ENCODE results near the gene TGM1. TPM values are rescaled to one million over a fixed set of nuclear protein-coding genes. Genes with fewer than 3 reads are reported as not detected.
A peak's percentile ranks its signal among the peaks of the same experiment; 100 is the strongest.

TGM1 gene
- total RNA-seq, 4 donors from 2014 or later: 1.2 to 11.3 (median 5.9) TPM

DNA sequence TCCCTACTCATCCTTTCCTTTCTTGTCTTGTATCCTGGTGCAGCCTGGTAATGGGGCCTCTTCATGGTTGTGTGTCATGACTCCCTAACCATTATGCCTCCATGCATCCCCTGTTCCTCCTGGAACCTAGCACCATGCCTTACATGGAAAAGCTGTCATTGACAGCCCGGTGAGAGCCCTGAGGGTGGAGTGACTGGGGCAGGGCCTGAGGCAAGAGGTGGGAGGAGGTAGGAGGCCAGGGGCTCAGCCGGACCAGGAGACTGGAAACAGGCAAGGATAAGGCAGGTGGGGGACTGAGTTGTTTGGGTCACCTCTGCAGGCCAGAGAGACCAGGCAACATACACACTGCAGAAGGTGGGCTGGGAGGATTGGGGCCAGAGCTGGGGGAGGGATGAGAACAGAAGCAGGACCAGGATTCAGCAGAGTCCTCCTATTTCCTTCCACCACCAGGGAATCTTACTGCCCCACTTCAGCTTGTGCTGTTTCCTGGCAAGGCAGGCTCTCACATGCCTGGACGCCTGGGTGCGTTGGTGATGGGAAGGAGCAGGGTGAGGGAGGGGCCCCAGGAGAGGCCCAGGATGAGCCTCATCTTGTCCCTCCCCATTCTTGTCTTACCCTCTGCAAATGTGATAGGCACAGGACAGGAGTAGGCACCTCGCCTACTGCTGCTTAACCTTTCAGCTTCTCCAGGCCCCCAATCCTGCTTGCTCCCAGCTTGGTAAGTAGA is 46.7 kb upstream of the TGM1 start, which contains the start of gene LTB4R2:
Gene LTB4R2, plus strand, starts transcription at position 603 of the 727 bp plus-strand sequence. CDS start 525 bp downstream, outside the sequence.
- DNase-seq: no peak
- Histone ChIP-seq H3K4me3 (peak within 1 kb of the TSS; percentile 44 to 64 (median 58)), H3K36me3 (peaks cover 0 to 27% (median 0%) of the 10 kb centered on the region in 3 donors), H3K27ac (peak within 1 kb of the TSS; percentile 62 to 96 (median 85)), H3K9me3 (no peaks in the 10 kb centered on the region), H3K4me1 (peaks cover 8 to 57% (median 27%) of the 10 kb centered on the region in 4 donors), H3K27me3 (no peaks in the 10 kb centered on the region)
- TF ChIP-seq POLR2A (IDR thresholded peaks at IDR 0.05): no peak
- TF ChIP-seq, protein P1, sequence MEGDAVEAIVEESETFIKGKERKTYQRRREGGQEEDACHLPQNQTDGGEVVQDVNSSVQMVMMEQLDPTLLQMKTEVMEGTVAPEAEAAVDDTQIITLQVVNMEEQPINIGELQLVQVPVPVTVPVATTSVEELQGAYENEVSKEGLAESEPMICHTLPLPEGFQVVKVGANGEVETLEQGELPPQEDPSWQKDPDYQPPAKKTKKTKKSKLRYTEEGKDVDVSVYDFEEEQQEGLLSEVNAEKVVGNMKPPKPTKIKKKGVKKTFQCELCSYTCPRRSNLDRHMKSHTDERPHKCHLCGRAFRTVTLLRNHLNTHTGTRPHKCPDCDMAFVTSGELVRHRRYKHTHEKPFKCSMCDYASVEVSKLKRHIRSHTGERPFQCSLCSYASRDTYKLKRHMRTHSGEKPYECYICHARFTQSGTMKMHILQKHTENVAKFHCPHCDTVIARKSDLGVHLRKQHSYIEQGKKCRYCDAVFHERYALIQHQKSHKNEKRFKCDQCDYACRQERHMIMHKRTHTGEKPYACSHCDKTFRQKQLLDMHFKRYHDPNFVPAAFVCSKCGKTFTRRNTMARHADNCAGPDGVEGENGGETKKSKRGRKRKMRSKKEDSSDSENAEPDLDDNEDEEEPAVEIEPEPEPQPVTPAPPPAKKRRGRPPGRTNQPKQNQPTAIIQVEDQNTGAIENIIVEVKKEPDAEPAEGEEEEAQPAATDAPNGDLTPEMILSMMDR (IDR thresholded peaks at IDR 0.05): no peak

DNA sequence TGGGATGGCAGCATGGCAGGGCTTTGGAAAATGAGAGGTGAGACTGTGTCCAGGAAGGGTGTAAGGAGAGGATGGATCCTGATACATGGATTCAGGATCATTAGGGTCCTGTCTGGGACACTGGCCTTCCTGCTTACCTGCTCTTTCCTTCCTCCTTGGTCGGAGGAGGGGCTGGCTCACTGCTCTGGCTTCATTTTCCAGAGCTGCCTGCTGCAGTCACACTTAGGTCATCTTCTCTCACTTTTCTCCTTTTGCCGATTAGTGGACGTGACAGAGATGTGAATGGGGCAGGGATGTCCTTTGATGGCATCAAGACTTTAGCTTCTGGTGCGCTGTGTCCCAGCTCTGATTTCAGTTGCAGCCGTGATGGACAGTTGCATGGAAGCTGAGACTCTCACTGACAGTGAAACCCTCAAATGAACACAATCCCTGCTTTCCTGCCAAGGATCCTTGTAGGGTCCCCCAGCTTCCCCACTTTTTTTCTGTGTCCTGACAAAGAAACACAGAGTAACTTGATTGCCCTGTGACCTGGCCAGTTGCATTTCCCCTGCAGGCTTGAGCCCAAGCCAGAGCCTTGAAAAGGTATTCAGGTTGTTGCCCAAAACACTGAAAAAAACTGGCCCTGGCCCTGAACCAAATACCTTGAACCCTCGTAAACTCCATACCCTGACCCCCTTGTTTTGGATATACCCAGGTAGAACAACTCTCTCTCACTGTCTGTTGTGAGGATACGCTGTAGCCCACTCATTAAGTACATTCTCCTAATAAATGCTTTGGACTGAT is 45.6 kb upstream of the TGM1 start:
- no peak for TF ChIP-seq POLR2A (IDR thresholded peaks at IDR 0.05)
- TF ChIP-seq, protein P1 (IDR thresholded peaks at IDR 0.05): no peak
- DNase-seq: no peak
- H3K27ac ChIP-seq: peak overlapping the region in 3 of 4 donors; percentile 2 to 94 (median 82)
- peak overlapping the region in 1 of 4 donors; percentile 14 for H3K4me3 ChIP-seq
- peaks cover 0 to 39% (median 0%) of the 10 kb centered on the region in 3 donors for H3K36me3 ChIP-seq
- H3K4me1 ChIP-seq: peaks cover 8 to 49% (median 22%) of the 10 kb centered on the region in 4 donors
- no peaks in the 10 kb centered on the region for H3K9me3 ChIP-seq
- H3K27me3 ChIP-seq: no peaks in the 10 kb centered on the region

DNA sequence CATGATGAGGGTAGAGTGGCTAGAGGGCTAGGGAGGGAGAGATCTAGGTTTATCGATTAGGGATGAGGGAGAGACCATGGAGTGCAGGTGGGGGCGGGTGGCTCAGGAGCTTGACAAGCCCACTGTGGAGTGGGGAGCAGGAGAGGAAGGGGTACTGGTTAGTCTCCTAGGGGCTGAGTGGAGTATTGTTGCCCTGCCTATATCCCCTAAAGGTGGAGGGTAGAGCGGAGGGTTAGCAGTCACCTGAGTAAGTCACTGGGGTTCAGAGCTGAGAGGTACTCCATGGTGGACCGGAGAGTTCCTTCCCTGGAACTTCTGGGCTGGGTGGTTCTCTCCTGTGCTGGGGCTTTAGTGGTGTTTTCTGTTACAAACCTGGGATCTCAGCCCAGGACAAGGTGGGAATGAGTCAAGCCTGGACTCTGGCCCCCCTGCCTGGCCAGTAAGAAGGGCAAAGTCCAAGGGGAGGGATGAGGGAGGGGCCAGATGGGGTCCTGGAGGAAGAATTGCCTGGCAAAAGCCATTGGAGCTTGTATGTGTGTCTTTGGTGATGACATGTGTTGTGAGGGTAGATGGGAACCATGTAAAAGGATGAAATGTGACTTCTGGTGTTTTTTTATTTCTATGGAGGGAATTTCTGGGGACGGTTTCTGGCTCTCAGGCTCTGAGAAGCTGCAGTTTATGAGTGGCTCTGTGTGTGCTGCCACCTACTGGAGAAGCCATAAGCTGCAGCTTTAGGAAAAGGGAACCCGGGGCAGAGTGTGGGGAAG is 44.8 kb upstream of the TGM1 start, which contains the start of gene CIDEB:
Gene CIDEB, minus strand, starts transcription at position 403 of the 767 bp plus-strand sequence. Its CDS starts 119 bp downstream, at position 284.
- Histone ChIP-seq H3K27ac (peak within 1 kb of the TSS in 3 of 4 donors; percentile 68 to 94 (median 82)), H3K4me1 (peaks cover 8 to 46% (median 18%) of the 10 kb centered on the region in 4 donors), H3K9me3 (no peaks in the 10 kb centered on the region), H3K36me3 (peaks cover 0 to 46% (median 0%) of the 10 kb centered on the region in 3 donors), H3K27me3 (no peaks in the 10 kb centered on the region), H3K4me3 (peak within 1 kb of the TSS in 3 of 4 donors; percentile 8 to 56 (median 49))
- TF ChIP-seq POLR2A (IDR thresholded peaks at IDR 0.05): peak; percentile 45 to 89
- TF ChIP-seq, protein P1 (IDR thresholded peaks at IDR 0.05): peak; percentile 76 to 95 (median 92)
- peak; percentile 63 to 86 (median 86) for DNase-seq

DNA sequence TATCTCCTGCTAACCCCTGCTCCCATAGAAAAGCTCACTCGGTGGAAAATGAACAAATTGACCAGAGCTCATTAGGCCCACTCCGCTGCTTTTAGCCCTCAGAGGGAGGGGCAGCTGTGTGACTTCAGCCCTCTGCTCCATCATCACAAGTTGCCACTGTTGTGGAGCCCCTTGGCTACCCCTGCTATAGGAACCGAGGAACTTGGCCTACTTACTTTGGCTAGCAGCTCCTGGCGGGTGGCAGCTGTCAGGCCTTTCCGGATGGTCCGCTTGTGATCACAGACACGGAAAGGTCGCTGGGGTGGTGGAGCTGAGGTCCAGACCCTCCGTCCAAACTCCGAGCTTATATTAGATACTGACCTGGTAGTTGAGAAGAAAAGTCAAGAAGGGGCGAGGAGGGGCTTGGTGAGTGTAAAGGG is 44.2 kb upstream of the TGM1 start:
- peaks cover 0 to 52% (median 0%) of the 10 kb centered on the region in 3 donors for H3K36me3 ChIP-seq

More for the DNA sequence above, 44.2 kb upstream of the TGM1 start:
- no peaks in the 10 kb centered on the region for H3K9me3 ChIP-seq
- peaks cover 8 to 40% (median 15%) of the 10 kb centered on the region in 4 donors for H3K4me1 ChIP-seq
- no peak for DNase-seq
- H3K4me3 ChIP-seq: peak overlapping the region in 3 of 4 donors; percentile 8 to 56 (median 49)
- TF ChIP-seq POLR2A (IDR thresholded peaks at IDR 0.05): no peak
- TF ChIP-seq, protein P1 (IDR thresholded peaks at IDR 0.05): no peak
- peak overlapping the region in 3 of 4 donors; percentile 68 to 94 (median 82) for H3K27ac ChIP-seq
- H3K27me3 ChIP-seq: no peaks in the 10 kb centered on the region

All from Peyer's patch (tissue), 4 donors.